Stimulated activated effector memory CD8-positive, alpha-beta T cell treated with anti-CD3 and anti-CD28 coated beads, Interleukin-12 subunit alpha, Interleukin-12 subunit beta, amount 100 ng/mL, for 72 hours (primary cell): ENCODE data around the gene ETV6.
A peak's percentile ranks its signal among the peaks of the same experiment; 100 is the strongest.
"Not testable (repeated sequence)": the region's sequence is repeated elsewhere in the genome, so short reads cannot be mapped to it uniquely, and the experiment has no call there.

Source experiments
- ATAC-seq: fragments of 150-1000 bp; cut with Tn5 transposase; 2 replicates; pipeline ENCODE4 v1.10.0; 2021
- DNase-seq, 2 donors: peaks; one replicate each; pipeline ENCODE4 v3.0.0; 2021 to 2022; ENCODE audit warnings: low spot score in 2 of 2
- H3K27ac Mint-ChIP-seq: one replicate; pipeline ENCODE4 v1.8.0; 2022; ENCODE audit warnings: mild to moderate bottlenecking, mixed read lengths
- H3K36me3 Mint-ChIP-seq: one replicate; pipeline ENCODE4 v1.8.0; 2022; ENCODE audit warnings: mild to moderate bottlenecking, mixed read lengths
- H3K4me1 Mint-ChIP-seq: one replicate; pipeline ENCODE4 v1.8.0; 2022; ENCODE audit warnings: mixed read lengths
- H3K4me3 Mint-ChIP-seq: one replicate; pipeline ENCODE4 v1.8.0; 2022; ENCODE audit warnings: mild to moderate bottlenecking, mixed read lengths
- H3K9me3 Mint-ChIP-seq: one replicate; pipeline ENCODE4 v1.8.0; 2022; ENCODE audit warnings: mixed read lengths

The ETV6 gene

DNA sequence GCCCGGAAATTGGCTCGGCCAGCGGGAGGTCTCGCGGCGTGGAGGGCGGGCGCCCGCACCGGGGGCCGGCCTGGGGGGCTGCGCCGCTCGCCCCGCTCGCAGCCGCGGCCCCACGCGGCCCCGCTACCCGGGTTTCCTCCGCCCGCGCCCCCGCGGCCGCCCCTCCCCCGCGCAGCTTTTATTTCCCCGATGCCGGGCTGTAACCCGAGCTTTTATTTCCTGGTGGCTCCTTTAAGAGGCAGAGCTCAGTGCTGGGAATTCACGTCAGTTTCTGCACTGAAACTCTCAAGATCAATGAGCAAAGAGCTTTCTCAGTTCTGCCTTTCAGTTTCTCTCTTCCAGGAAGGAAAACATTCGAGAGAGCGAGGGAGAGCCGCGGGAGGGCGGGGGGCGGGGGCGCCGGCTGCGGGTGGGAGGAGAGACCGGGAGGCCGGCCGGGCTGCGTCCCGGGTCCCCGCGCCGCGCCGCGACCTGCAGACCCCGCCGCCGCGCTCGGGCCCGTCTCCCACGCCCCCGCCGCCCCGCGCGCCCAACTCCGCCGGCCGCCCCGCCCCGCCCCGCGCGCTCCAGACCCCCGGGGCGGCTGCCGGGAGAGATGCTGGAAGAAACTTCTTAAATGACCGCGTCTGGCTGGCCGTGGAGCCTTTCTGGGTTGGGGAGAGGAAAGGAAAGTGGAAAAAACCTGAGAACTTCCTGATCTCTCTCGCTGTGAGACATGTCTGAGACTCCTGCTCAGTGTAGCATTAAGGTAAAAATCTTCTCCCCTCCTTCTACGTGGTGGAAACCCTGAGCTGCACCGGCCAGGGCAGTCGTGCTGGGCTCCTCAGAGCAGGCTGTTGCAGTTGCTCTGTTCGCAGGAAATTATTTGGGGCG is at the start of gene ETV6:
TSS of gene ETV6 (plus strand) at position 262 of the 873 bp plus-strand sequence. CDS start at position 716, 454 bp downstream.
- Mint-ChIP-seq H3K4me3 (peak within 1 kb of the TSS; percentile 87), H3K27ac (peak within 1 kb of the TSS; percentile 98), H3K4me1 (peaks cover 44% of the 10 kb centered on the region), H3K36me3 (peaks cover 54% of the 10 kb centered on the region), H3K9me3 (no peaks in the 10 kb centered on the region)
- ATAC-seq (peak; percentile 68), DNase-seq (peak; percentile 39 to 81)

- Mint-ChIP-seq H3K4me1 (peaks cover 10% of the 10 kb centered on the region), H3K27ac (no peak overlapping the region), H3K4me3 (no peak overlapping the region), H3K36me3 (no peaks in the 10 kb centered on the region), H3K9me3 (no peaks in the 10 kb centered on the region)
- DNase-seq (no peak), ATAC-seq (no peak)
Observed at GRCh38 chr12:11600199-11600598, 49.3 kb upstream of the ETV6 start.

DNA sequence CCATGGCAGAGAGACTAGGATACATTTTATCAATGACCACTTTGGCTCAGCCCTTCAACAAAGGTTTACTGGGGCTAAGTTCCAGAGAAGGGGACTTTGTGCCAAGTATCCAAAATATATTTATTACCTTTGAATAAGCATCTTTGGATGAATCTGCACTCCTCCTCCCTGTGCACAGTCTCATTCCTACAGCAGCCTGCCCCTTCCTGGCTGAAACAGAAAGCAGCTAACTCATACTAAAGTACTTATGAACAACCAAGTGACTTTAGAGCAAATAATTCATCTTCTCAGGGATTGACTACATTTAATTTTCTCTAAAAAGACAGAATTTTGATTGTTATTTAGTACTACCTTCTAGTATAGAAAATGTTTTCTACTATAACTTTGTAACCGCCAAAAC is 47.8 kb upstream of the ETV6 start:
- ATAC-seq: no peak
- H3K36me3 Mint-ChIP-seq: no peaks in the 10 kb centered on the region
- H3K27ac Mint-ChIP-seq: no peak overlapping the region
- peaks cover 10% of the 10 kb centered on the region for H3K4me1 Mint-ChIP-seq
- DNase-seq: no peak
- H3K4me3 Mint-ChIP-seq: no peak overlapping the region
- H3K9me3 Mint-ChIP-seq: no peaks in the 10 kb centered on the region

DNA sequence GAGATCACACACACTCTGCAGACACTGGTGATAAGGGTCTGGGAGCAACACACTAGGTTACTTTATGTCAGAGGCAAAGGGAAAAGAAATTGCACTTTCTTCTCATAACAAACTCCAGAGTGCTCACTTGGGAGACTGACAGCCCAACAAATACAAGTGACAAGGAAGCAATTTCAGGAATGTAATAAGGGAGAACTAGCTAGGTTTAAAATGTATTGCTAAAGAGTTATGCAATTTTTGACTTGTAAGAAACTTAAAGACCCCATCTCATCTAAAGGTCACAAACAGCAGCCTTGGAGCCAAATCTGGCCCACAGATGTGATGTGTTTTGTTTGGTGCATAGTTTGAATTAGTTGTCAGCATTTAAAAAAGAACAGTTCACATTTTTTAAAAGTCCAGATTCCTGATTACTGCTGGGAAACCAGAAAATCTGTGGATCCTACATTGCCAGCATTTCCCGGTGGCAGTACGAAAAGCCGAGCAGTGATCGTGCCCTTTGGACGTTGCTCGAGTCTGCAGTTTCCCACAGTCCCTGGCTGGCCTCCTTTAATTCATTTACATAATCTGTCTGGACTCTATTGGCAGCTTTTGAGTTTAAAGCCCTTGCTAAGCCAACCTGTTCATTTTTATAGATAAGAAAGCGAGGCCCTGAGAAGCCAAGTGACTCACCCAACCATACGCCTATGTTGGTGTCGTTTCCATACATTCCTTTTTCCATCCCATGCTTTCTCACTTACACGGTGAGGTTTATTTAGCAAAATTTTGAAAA is 42.0 kb upstream of the ETV6 start:
- DNase-seq (no peak), ATAC-seq (no peak)
- H3K36me3 Mint-ChIP-seq: no peaks in the 10 kb centered on the region
- no peak overlapping the region for H3K4me3 Mint-ChIP-seq
- H3K4me1 Mint-ChIP-seq: no peaks in the 10 kb centered on the region
- no peak overlapping the region for H3K27ac Mint-ChIP-seq
- no peaks in the 10 kb centered on the region for H3K9me3 Mint-ChIP-seq

- ATAC-seq: no peak
- Mint-ChIP-seq H3K36me3 (no peaks in the 10 kb centered on the region), H3K9me3 (no peaks in the 10 kb centered on the region), H3K4me1 (no peaks in the 10 kb centered on the region), H3K4me3 (no peak overlapping the region), H3K27ac (no peak overlapping the region)
- no peak for DNase-seq
Observed at GRCh38 chr12:11609045-11609444, 40.4 kb upstream of the ETV6 start.

DNA sequence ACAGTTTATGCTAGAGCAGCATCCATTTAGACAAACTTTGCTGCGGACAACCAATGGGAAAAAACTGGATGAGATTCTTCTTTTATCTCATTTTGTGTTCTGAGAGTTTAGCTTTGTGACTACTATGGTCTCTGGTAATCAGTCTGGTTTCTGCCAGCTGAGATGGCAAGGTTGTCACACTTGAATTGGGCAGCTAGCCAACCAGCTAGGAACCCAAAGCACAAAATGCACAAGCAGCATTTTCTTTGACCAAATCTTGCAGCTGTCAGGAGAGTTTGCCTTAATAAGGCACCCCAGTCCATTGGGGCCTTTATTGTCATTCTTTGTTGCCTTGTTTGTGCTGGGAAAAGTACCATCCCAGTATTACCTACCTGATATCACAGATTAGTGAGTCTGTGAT is 34.0 kb upstream of the ETV6 start:
- Mint-ChIP-seq H3K9me3 (no peaks in the 10 kb centered on the region), H3K4me3 (no peak overlapping the region), H3K36me3 (no peaks in the 10 kb centered on the region), H3K27ac (no peak overlapping the region), H3K4me1 (no peaks in the 10 kb centered on the region)
- DNase-seq (no peak), ATAC-seq (no peak)

DNA sequence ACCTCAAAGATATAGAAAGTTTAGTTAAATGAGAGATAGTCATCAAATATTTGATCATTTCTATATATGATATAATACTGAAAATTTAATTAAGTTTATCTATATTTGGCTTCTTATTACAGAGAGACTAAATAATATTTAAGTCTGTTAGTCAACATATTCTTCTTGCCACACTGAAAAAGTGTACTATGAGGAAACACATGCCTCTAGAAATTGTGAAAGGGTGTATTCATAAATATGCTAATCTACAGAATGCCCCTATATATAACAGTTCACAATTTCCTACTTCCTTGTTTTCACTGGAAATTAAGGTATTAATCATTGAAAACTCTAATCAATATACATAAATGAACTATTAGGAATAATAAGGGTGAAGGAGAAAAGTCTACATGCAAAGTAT is 31.4 kb upstream of the ETV6 start:
- Mint-ChIP-seq H3K27ac (no peak overlapping the region), H3K9me3 (no peaks in the 10 kb centered on the region), H3K36me3 (no peaks in the 10 kb centered on the region), H3K4me3 (no peak overlapping the region), H3K4me1 (peaks cover 6% of the 10 kb centered on the region)
- DNase-seq (no peak), ATAC-seq (no peak)

- H3K27ac Mint-ChIP-seq: no peak overlapping the region
- no peaks in the 10 kb centered on the region for H3K36me3 Mint-ChIP-seq
- DNase-seq: no peak
- no peaks in the 10 kb centered on the region for H3K9me3 Mint-ChIP-seq
- peaks cover 6% of the 10 kb centered on the region for H3K4me1 Mint-ChIP-seq
- peak; percentile 63 for ATAC-seq
- H3K4me3 Mint-ChIP-seq: no peak overlapping the region
Observed at GRCh38 chr12:11621797-11622423, 27.6 kb upstream of the ETV6 start.

- H3K27ac Mint-ChIP-seq: peak overlapping the region; percentile 21
- H3K4me3 Mint-ChIP-seq: no peak overlapping the region
- H3K9me3 Mint-ChIP-seq: no peaks in the 10 kb centered on the region
- no peaks in the 10 kb centered on the region for H3K36me3 Mint-ChIP-seq
- DNase-seq (no peak), ATAC-seq (no peak)
- peaks cover 6% of the 10 kb centered on the region for H3K4me1 Mint-ChIP-seq
Observed at GRCh38 chr12:11622876-11623281, 26.6 kb upstream of the ETV6 start.

- Mint-ChIP-seq H3K27ac (peak overlapping the region; percentile 21), H3K9me3 (no peaks in the 10 kb centered on the region), H3K4me1 (peaks cover 6% of the 10 kb centered on the region), H3K4me3 (no peak overlapping the region), H3K36me3 (no peaks in the 10 kb centered on the region)
- no peak for ATAC-seq
- no peak for DNase-seq
Observed at GRCh38 chr12:11623382-11623781, 26.1 kb upstream of the ETV6 start.

DNA sequence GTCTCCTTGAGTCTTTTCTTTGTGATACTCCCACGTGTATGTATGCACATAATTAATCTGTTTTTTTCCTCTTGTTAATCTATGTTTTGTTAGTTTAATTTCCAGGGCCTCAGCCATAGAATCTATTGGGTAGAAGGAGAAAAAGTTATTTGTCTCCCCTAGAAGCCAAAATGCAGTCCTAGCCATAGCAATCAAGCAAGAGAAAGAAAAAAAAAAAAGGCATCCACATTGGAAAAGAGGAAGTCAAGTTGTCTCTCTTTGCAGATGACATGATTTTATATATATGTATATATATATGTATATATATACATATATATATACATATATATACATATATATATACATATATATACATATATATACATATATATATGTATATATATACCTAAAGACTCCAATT is 25.4 kb upstream of the ETV6 start:
- Mint-ChIP-seq H3K9me3 (no peaks in the 10 kb centered on the region), H3K4me1 (peaks cover 6% of the 10 kb centered on the region), H3K36me3 (no peaks in the 10 kb centered on the region), H3K27ac (no peak overlapping the region), H3K4me3 (no peak overlapping the region)
- DNase-seq (no peak), ATAC-seq (no peak)

DNA sequence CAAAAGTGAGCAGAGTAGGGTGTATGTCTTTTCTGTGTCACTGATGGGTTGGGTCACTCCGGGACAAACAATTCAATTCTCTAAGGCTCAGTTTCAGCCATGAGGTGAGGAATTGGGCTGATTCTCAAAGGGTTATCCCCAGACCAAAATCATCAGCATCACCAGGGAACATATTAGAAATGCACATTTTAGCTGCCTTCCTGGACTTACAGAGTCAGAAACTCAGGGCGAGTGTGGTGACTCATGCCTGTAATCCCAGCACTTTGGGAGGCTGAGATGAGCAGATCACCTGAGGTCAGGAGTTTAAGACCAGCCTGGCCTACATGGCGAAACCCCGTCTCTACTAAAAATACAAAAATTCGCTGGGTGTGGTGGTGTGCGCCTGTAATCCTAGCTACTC is 21.8 kb upstream of the ETV6 start:
- not testable (repeated sequence) for H3K9me3 Mint-ChIP-seq, H3K4me3 Mint-ChIP-seq, H3K36me3 Mint-ChIP-seq, DNase-seq, ATAC-seq, H3K27ac Mint-ChIP-seq, H3K4me1 Mint-ChIP-seq

DNA sequence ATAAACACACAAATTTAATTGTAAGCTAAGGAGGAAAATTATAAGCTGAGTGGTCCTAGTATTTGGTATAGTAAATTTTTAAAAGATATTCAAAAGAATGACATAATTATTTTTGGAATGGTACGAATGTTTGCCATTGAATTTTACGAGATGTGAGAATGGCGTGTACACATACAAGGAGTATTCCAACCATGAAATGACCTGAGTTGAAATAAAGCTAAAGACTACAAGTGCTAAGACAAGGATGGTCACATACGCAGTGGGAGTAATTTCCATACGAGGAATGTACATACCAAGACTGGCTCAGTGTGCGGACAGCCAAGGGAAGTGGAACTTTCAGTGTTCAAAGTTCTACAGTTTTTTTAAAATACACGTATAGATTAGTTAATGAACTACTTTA is 21.1 kb upstream of the ETV6 start:
- ATAC-seq: no peak
- H3K27ac Mint-ChIP-seq: no peak overlapping the region

DNA sequence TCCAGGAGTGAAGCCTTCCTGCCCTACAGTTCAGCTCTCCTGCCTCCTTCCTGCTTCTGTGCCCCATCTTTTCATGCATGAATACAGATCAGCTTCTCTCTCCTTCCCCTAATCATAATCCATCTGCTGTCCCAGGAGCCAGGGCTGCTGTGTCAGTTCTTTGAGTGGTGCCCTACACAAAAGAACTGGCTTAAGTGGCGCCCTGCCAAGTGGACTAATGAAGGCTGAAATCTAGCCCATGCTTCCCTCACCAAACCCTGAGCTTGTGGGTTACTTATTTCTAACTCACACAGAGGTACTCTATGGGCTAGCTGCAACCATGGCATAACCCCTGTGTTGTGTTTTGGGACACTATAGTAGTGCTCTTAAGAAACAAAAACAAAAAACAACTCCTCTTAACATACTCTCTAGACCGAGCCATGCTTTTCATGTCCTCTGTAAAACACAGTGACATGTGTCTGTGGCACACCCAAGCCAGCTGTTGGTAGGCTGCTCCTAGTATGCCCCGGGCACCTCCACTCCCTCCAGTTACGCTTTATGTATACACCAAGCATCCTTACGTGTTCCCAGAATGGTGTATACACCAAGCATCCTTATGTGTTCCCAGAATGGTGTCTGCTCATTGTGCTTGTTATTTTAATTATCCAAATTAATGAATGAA is 19.3 kb upstream of the ETV6 start:
- Mint-ChIP-seq H3K4me1 (no peaks in the 10 kb centered on the region), H3K36me3 (no peaks in the 10 kb centered on the region), H3K9me3 (no peaks in the 10 kb centered on the region), H3K27ac (no peak overlapping the region), H3K4me3 (no peak overlapping the region)
- ATAC-seq: no peak
- DNase-seq: no peak

More for the DNA sequence above, 21.1 kb upstream of the ETV6 start:
- H3K4me1 Mint-ChIP-seq: no peaks in the 10 kb centered on the region
- H3K9me3 Mint-ChIP-seq: no peaks in the 10 kb centered on the region
- no peaks in the 10 kb centered on the region for H3K36me3 Mint-ChIP-seq
- DNase-seq: no peak
- H3K4me3 Mint-ChIP-seq: no peak overlapping the region

GRCh38 chr12:11631288-11631687 is 18.2 kb upstream of the ETV6 start:
- Mint-ChIP-seq H3K9me3 (no peaks in the 10 kb centered on the region), H3K4me1 (no peaks in the 10 kb centered on the region), H3K4me3 (no peak overlapping the region)

More at GRCh38 chr12:11631288-11631687, 18.2 kb upstream of the ETV6 start:
- Mint-ChIP-seq H3K27ac (no peak overlapping the region), H3K36me3 (no peaks in the 10 kb centered on the region)
- DNase-seq: no peak
- no peak for ATAC-seq
